ENCODE results near the gene ESAM. TPM values are rescaled to one million over a fixed set of nuclear protein-coding genes. Genes with fewer than 3 reads are reported as not detected.

ESAM gene
- total and polyA plus RNA-seq, 4 donors, result 33.2 to 182 (median 103) TPM

- 89 to 90% methylated on average over 2 of the region's 2 CpGs for WGBS, 2 donors
- ATAC-seq (ENCODE audit: low FRiP score), result no peak
- H3K36me3 ChIP-seq (ENCODE audit: control insufficient read depth in 1 of 2, insufficient read depth in 2 of 2, low read length in 1 of 2), result no peaks in the 10 kb centered on the region
- H3K9me3 ChIP-seq (ENCODE audit: control insufficient read depth, low read length), result no peaks in the 10 kb centered on the region
- H3K27me3 ChIP-seq (ENCODE audit: control insufficient read depth in 1 of 2, insufficient read depth in 2 of 2, low read length in 1 of 2), result no peaks in the 10 kb centered on the region
- H3K27ac ChIP-seq (ENCODE audit: low read depth in 1 of 2, low read length in 2 of 2), result no peak overlapping the region
- DNase-seq, result no peak
- intact Hi-C loops (cut with DNase I), result loop anchor here (2.0 to 5.0 kb wide), 2 partner anchors 37 to 43 kb away; no protein-coding TSS in a partner anchor
- H3K4me1 ChIP-seq (ENCODE audit: control insufficient read depth in 1 of 2, insufficient read depth in 2 of 2, low read length in 2 of 2), result no peaks in the 10 kb centered on the region
- no peak overlapping the region for H3K4me3 ChIP-seq (ENCODE audit: low read length in 2 of 2)
These were observed 42.6 kb downstream of the ESAM start for GRCh38 chr11:124719534-124719933.

GRCh38 chr11:124718801-124719200 lies 43.3 kb downstream of the ESAM start:
- WGBS, 2 donors, result 73 to 83% methylated on average over 14 of the region's 14 CpGs
- Histone ChIP-seq H3K4me1 (ENCODE audit: control insufficient read depth in 1 of 2, insufficient read depth in 2 of 2, low read length in 2 of 2) (no peaks in the 10 kb centered on the region), H3K36me3 (ENCODE audit: control insufficient read depth in 1 of 2, insufficient read depth in 2 of 2, low read length in 1 of 2) (no peaks in the 10 kb centered on the region), H3K9me3 (ENCODE audit: control insufficient read depth, low read length) (no peaks in the 10 kb centered on the region), H3K27me3 (ENCODE audit: control insufficient read depth in 1 of 2, insufficient read depth in 2 of 2, low read length in 1 of 2) (no peaks in the 10 kb centered on the region), H3K27ac (ENCODE audit: low read depth in 1 of 2, low read length in 2 of 2) (no peak overlapping the region), H3K4me3 (ENCODE audit: low read length in 2 of 2) (no peak overlapping the region)
- DNase-seq, result no peak
- intact Hi-C loops (cut with DNase I), result loop anchor here (2.0 to 5.0 kb wide), 2 partner anchors 36 to 42 kb away; no protein-coding TSS in a partner anchor
- ATAC-seq (ENCODE audit: low FRiP score), result no peak

- H3K27ac ChIP-seq (ENCODE audit: low read depth in 1 of 2, low read length in 2 of 2), result peak overlapping the region in 1 of 2 donors; percentile 1
- H3K36me3 ChIP-seq (ENCODE audit: control insufficient read depth in 1 of 2, insufficient read depth in 2 of 2, low read length in 1 of 2), result no peaks in the 10 kb centered on the region
- ATAC-seq (ENCODE audit: low FRiP score), result peak; percentile 60
- peak overlapping the region in 1 of 2 donors; percentile 15 for H3K4me3 ChIP-seq (ENCODE audit: low read length in 2 of 2)
- H3K9me3 ChIP-seq (ENCODE audit: control insufficient read depth, low read length), result no peaks in the 10 kb centered on the region
- peak; percentile 64 to 79 for DNase-seq
- intact Hi-C loops (cut with DNase I), result loop anchor here (2.0 to 5.0 kb wide), 2 partner anchors 36 to 41 kb away; no protein-coding TSS in a partner anchor
- H3K4me1 ChIP-seq (ENCODE audit: control insufficient read depth in 1 of 2, insufficient read depth in 2 of 2, low read length in 2 of 2), result no peaks in the 10 kb centered on the region
- no peaks in the 10 kb centered on the region for H3K27me3 ChIP-seq (ENCODE audit: control insufficient read depth in 1 of 2, insufficient read depth in 2 of 2, low read length in 1 of 2)
- 1% methylated on average over 39 to 45 of the region's 45 CpGs for WGBS, 2 donors
These were observed 44.1 kb downstream of the ESAM start for GRCh38 chr11:124717786-124718651.

GRCh38 chr11:124717421-124717785 lies 44.7 kb downstream of the ESAM start:
- no peak overlapping the region for H3K4me3 ChIP-seq (ENCODE audit: low read length in 2 of 2)
- intact Hi-C loops (cut with DNase I), result loop anchor here in 1 of 2 donors (5.0 kb wide), 1 partner anchor 35 kb away; no protein-coding TSS in a partner anchor
- no peaks in the 10 kb centered on the region for H3K27me3 ChIP-seq (ENCODE audit: control insufficient read depth in 1 of 2, insufficient read depth in 2 of 2, low read length in 1 of 2)
- WGBS, 2 donors, result 44 to 51% methylated on average over 7 of the region's 7 CpGs
- no peak for DNase-seq
- no peaks in the 10 kb centered on the region for H3K9me3 ChIP-seq (ENCODE audit: control insufficient read depth, low read length)
- no peaks in the 10 kb centered on the region for H3K36me3 ChIP-seq (ENCODE audit: control insufficient read depth in 1 of 2, insufficient read depth in 2 of 2, low read length in 1 of 2)
- H3K4me1 ChIP-seq (ENCODE audit: control insufficient read depth in 1 of 2, insufficient read depth in 2 of 2, low read length in 2 of 2), result no peaks in the 10 kb centered on the region
- H3K27ac ChIP-seq (ENCODE audit: low read depth in 1 of 2, low read length in 2 of 2), result peak overlapping the region in 1 of 2 donors; percentile 1
- peak; percentile 46 for ATAC-seq (ENCODE audit: low FRiP score)

GRCh38 chr11:124716591-124716990 lies 45.5 kb downstream of the ESAM start:
- intact Hi-C loops (cut with DNase I), result loop anchor here in 1 of 2 donors (5.0 kb wide), 1 partner anchor 34 kb away; no protein-coding TSS in a partner anchor
- Histone ChIP-seq H3K4me3 (ENCODE audit: low read length in 2 of 2) (no peak overlapping the region), H3K27ac (ENCODE audit: low read depth in 1 of 2, low read length in 2 of 2) (no peak overlapping the region), H3K27me3 (ENCODE audit: control insufficient read depth in 1 of 2, insufficient read depth in 2 of 2, low read length in 1 of 2) (no peaks in the 10 kb centered on the region), H3K4me1 (ENCODE audit: control insufficient read depth in 1 of 2, insufficient read depth in 2 of 2, low read length in 2 of 2) (no peaks in the 10 kb centered on the region), H3K36me3 (ENCODE audit: control insufficient read depth in 1 of 2, insufficient read depth in 2 of 2, low read length in 1 of 2) (no peaks in the 10 kb centered on the region), H3K9me3 (ENCODE audit: control insufficient read depth, low read length) (no peaks in the 10 kb centered on the region)
- 90 to 96% methylated on average over 3 of the region's 3 CpGs for WGBS, 2 donors
- DNase-seq (no peak), ATAC-seq (ENCODE audit: low FRiP score) (no peak)

- no peaks in the 10 kb centered on the region for H3K4me1 ChIP-seq (ENCODE audit: control insufficient read depth in 1 of 2, insufficient read depth in 2 of 2, low read length in 2 of 2)
- H3K4me3 ChIP-seq (ENCODE audit: low read length in 2 of 2), result no peak overlapping the region
- peaks cover 6% of the 10 kb centered on the region for H3K9me3 ChIP-seq (ENCODE audit: control insufficient read depth, low read length)
- intact Hi-C loops (cut with DNase I), result no loop called here
- H3K27me3 ChIP-seq (ENCODE audit: control insufficient read depth in 1 of 2, insufficient read depth in 2 of 2, low read length in 1 of 2), result no peaks in the 10 kb centered on the region
- ATAC-seq (ENCODE audit: low FRiP score), result no peak
- WGBS, 2 donors, result 71 to 78% methylated on average over 3 of the region's 3 CpGs
- no peaks in the 10 kb centered on the region for H3K36me3 ChIP-seq (ENCODE audit: control insufficient read depth in 1 of 2, insufficient read depth in 2 of 2, low read length in 1 of 2)
- DNase-seq, result no peak
- H3K27ac ChIP-seq (ENCODE audit: low read depth in 1 of 2, low read length in 2 of 2), result no peak overlapping the region
These were observed 49.7 kb downstream of the ESAM start for GRCh38 chr11:124712392-124712791.

GRCh38 chr11:124707829-124708228 lies 54.3 kb downstream of the ESAM start:
- WGBS, 2 donors, result 90 to 91% methylated on average over 4 of the region's 4 CpGs
- no peak for DNase-seq
- intact Hi-C loops (cut with DNase I), result no loop called here
- Histone ChIP-seq H3K27me3 (ENCODE audit: control insufficient read depth in 1 of 2, insufficient read depth in 2 of 2, low read length in 1 of 2) (no peaks in the 10 kb centered on the region), H3K4me3 (ENCODE audit: low read length in 2 of 2) (no peak overlapping the region), H3K9me3 (ENCODE audit: control insufficient read depth, low read length) (peaks cover 8% of the 10 kb centered on the region), H3K4me1 (ENCODE audit: control insufficient read depth in 1 of 2, insufficient read depth in 2 of 2, low read length in 2 of 2) (no peaks in the 10 kb centered on the region), H3K27ac (ENCODE audit: low read depth in 1 of 2, low read length in 2 of 2) (no peak overlapping the region), H3K36me3 (ENCODE audit: control insufficient read depth in 1 of 2, insufficient read depth in 2 of 2, low read length in 1 of 2) (no peaks in the 10 kb centered on the region)
- no peak for ATAC-seq (ENCODE audit: low FRiP score)
